A673 (cell line): ENCODE results near the gene CDKAL1. TPM values are rescaled to one million over a fixed set of nuclear protein-coding genes. Genes with fewer than 3 reads are reported as not detected.

Source experiments
- BruUV-seq: library from RNA; stranded (reverse); fragments of 400-500 nt; replicated peaks from 2 replicates; lab custom pipeline; 2021; lab: Mats Ljungman, UMichigan
- CTCF ChIA-PET: fragments of 300-600 bp; sonication (Branson Sonifier 250); formaldehyde crosslinking; loops from one replicate; lab custom pipeline; 2022; ENCODE audit warnings: antibody characterized with exemption; lab: Charles Lee
- POLR2A ChIA-PET: fragments of 300-600 bp; sonication (Branson Sonifier 250); formaldehyde crosslinking; loops from one replicate; lab custom pipeline; 2022; ENCODE audit warnings: antibody characterized with exemption; ENCODE audit not compliant: low non-redundant PET; lab: Charles Lee
- DNase-seq: peaks from one replicate; pipeline ENCODE4 v3.0.0-alpha.2; 2015; ENCODE audit warnings: low spot score
- H3K27ac ChIP-seq: fragments of 200-600 bp; sonication (generic); 2 replicates; pipeline ENCODE4 v1.5.1; 2016; ENCODE audit warnings: mixed run types, low read depth, mild to moderate bottlenecking, mixed read lengths, antibody characterized with exemption, low read length; ENCODE audit not compliant: poor library complexity, severe bottlenecking
- H3K27me3 ChIP-seq: fragments of 200-600 bp; sonication (generic); replicated peaks from 2 replicates; pipeline ENCODE4 v1.6.1; 2017; ENCODE audit warnings: mixed run types, low read depth, mild to moderate bottlenecking, mixed read lengths, antibody characterized with exemption, low read length; ENCODE audit not compliant: insufficient read depth, poor library complexity
- H3K36me3 ChIP-seq: fragments of 200-600 bp; sonication (generic); 2 replicates; pipeline ENCODE4 v1.6.1; 2016; ENCODE audit warnings: mixed run types, mild to moderate bottlenecking, mixed read lengths, antibody characterized with exemption, low read length; ENCODE audit not compliant: insufficient read depth, poor library complexity, severe bottlenecking
- H3K4me1 ChIP-seq: fragments of 200-600 bp; sonication (generic); 2 replicates; pipeline ENCODE4 v1.6.1; 2017; ENCODE audit warnings: mixed run types, mild to moderate bottlenecking, mixed read lengths, antibody characterized with exemption, low read length; ENCODE audit not compliant: insufficient read depth, poor library complexity, severe bottlenecking
- H3K4me3 ChIP-seq: fragments of 200-600 bp; sonication (generic); 2 replicates; pipeline ENCODE4 v1.5.1; 2016; ENCODE audit warnings: low read depth, mixed run types, mild to moderate bottlenecking, mixed read lengths, low read length; ENCODE audit not compliant: poor library complexity, severe bottlenecking
- H3K9me3 ChIP-seq: fragments of 200-600 bp; sonication (generic); 2 replicates; pipeline ENCODE4 v1.6.1; 2016; ENCODE audit warnings: mixed run types, low read depth, mild to moderate bottlenecking, mixed read lengths, antibody characterized with exemption, low read length; ENCODE audit not compliant: poor library complexity, severe bottlenecking
- EZH2 ChIP-seq: fragments of 200-600 bp; sonication (generic); IDR thresholded peaks from 2 replicates; pipeline ENCODE4 v1.6.1; 2017; ENCODE audit warnings: borderline replicate concordance, low read depth, mild to moderate bottlenecking, mixed read lengths, antibody characterized with exemption, low read length; ENCODE audit not compliant: poor library complexity, severe bottlenecking
- intact Hi-C: fragments of 100-400 bp; cut with micrococcal nuclease; formaldehyde crosslinking; loops from one replicate; pipeline ENCODE4 v1.10.0; 2022; ENCODE audit not compliant: unreplicated experiment
- total RNA-seq: library from RNA; stranded (reverse); gene quantifications from 2 replicates; pipeline ENCODE4 v1.2.3, GENCODE V29; 2021
- TF ChIP-seq, protein P1 (sequence below): fragments of 300-800, 200-600 bp; sonication (generic); conservative IDR thresholded peaks from 2 replicates; pipeline ENCODE4 v1.5.1; 2017; ENCODE audit warnings: low read depth, mild to moderate bottlenecking, antibody characterized with exemption, low read length, moderate library complexity, mixed read lengths

CDKAL1 gene
- total RNA-seq, 1 experiment from 2014 or later = 35.5 TPM

GRCh38 chr6:21259660-21260059 lies 725.4 kb downstream of the CDKAL1 start:
- Histone ChIP-seq H3K27me3 (no peaks in the 10 kb centered on the region), H3K4me3 (no peak overlapping the region), H3K4me1 (no peaks in the 10 kb centered on the region), H3K9me3 (no peaks in the 10 kb centered on the region), H3K27ac (no peak overlapping the region), H3K36me3 (no peaks in the 10 kb centered on the region)
- TF ChIP-seq EZH2 = no peak
- TF ChIP-seq, protein P1, sequence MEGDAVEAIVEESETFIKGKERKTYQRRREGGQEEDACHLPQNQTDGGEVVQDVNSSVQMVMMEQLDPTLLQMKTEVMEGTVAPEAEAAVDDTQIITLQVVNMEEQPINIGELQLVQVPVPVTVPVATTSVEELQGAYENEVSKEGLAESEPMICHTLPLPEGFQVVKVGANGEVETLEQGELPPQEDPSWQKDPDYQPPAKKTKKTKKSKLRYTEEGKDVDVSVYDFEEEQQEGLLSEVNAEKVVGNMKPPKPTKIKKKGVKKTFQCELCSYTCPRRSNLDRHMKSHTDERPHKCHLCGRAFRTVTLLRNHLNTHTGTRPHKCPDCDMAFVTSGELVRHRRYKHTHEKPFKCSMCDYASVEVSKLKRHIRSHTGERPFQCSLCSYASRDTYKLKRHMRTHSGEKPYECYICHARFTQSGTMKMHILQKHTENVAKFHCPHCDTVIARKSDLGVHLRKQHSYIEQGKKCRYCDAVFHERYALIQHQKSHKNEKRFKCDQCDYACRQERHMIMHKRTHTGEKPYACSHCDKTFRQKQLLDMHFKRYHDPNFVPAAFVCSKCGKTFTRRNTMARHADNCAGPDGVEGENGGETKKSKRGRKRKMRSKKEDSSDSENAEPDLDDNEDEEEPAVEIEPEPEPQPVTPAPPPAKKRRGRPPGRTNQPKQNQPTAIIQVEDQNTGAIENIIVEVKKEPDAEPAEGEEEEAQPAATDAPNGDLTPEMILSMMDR = no peak
- ChIA-PET POLR2A (interaction anchor here (0.5 kb wide), 1 partner anchor 663 kb away, joined by 3 read pairs; no protein-coding TSS in a partner anchor), CTCF (no interaction called here)
- intact Hi-C loops = no loop called here
- DNase-seq = no peak
- BruUV-seq = no TSS peak

- no peak for TF ChIP-seq EZH2
- TF ChIP-seq, protein P1 = no peak
- ChIA-PET CTCF (no interaction called here), POLR2A (interaction anchor here (0.9 kb wide), 1 partner anchor 10 kb away, joined by 3 read pairs; no protein-coding TSS in a partner anchor)
- Histone ChIP-seq H3K27ac (no peak overlapping the region), H3K27me3 (no peaks in the 10 kb centered on the region), H3K36me3 (no peaks in the 10 kb centered on the region), H3K4me3 (no peak overlapping the region), H3K4me1 (no peaks in the 10 kb centered on the region), H3K9me3 (no peaks in the 10 kb centered on the region)
- intact Hi-C loops = no loop called here
- BruUV-seq = no TSS peak
- no peak for DNase-seq
Measured at GRCh38 chr6:21262504-21262903, 728.2 kb downstream of the CDKAL1 start.

GRCh38 chr6:21263531-21264287 lies 729.5 kb downstream of the CDKAL1 start:
- DNase-seq = no peak
- ChIA-PET CTCF (no interaction called here), POLR2A (interaction anchor here (0.9 kb wide), 1 partner anchor 11 kb away, joined by 3 read pairs; no protein-coding TSS in a partner anchor)
- H3K9me3 ChIP-seq = no peaks in the 10 kb centered on the region
- H3K27ac ChIP-seq = no peak overlapping the region
- no TSS peak for BruUV-seq
- no peak for TF ChIP-seq EZH2
- TF ChIP-seq, protein P1 = no peak
- no peaks in the 10 kb centered on the region for H3K27me3 ChIP-seq
- no peaks in the 10 kb centered on the region for H3K4me1 ChIP-seq
- no peak overlapping the region for H3K4me3 ChIP-seq
- no peaks in the 10 kb centered on the region for H3K36me3 ChIP-seq
- intact Hi-C loops = no loop called here
